HEK293T (cell line): ENCODE data around the gene RASA3.

Experiments
- ARNT ChIP-seq: fragments of 450-650 bp; IDR thresholded peaks from 2 replicates; pipeline ENCODE4 v1.6.1; 2017; ENCODE audit warnings: mild to moderate bottlenecking
- BHLHE40 ChIP-seq: fragments of 450-650 bp; IDR thresholded peaks from 2 replicates; pipeline ENCODE4 v1.6.1; 2016; ENCODE audit warnings: mild to moderate bottlenecking, moderate library complexity, borderline replicate concordance
- ELF4 ChIP-seq: fragments of 450-650 bp; IDR thresholded peaks from 2 replicates; pipeline ENCODE4 v1.6.1; 2017; ENCODE audit warnings: antibody characterized with exemption
- FOXA1 ChIP-seq: fragments of 450-650 bp; IDR thresholded peaks from 2 replicates; pipeline ENCODE4 v1.6.1; 2016; ENCODE audit warnings: mild to moderate bottlenecking
- FOXK2 ChIP-seq: fragments of 450-650 bp; IDR thresholded peaks from 2 replicates; pipeline ENCODE4 v1.6.1; 2016; ENCODE audit warnings: mild to moderate bottlenecking
- L3MBTL2 ChIP-seq: fragments of 450-650 bp; conservative IDR thresholded peaks from 2 replicates; pipeline ENCODE4 v1.6.1; 2016; ENCODE audit warnings: mild to moderate bottlenecking
- NFRKB ChIP-seq: fragments of 450-650 bp; IDR thresholded peaks from 2 replicates; pipeline ENCODE4 v1.6.1; 2016; ENCODE audit warnings: mild to moderate bottlenecking, moderate library complexity
- PKNOX1 ChIP-seq: fragments of 450-650 bp; IDR thresholded peaks from 2 replicates; pipeline ENCODE4 v1.6.1; 2016
- SP1 ChIP-seq: fragments of 450-650 bp; IDR thresholded peaks from 2 replicates; pipeline ENCODE4 v1.6.1; 2017
- SUZ12 ChIP-seq: fragments of 450-650 bp; IDR thresholded peaks from 2 replicates; pipeline ENCODE4 v1.6.1; 2016; ENCODE audit warnings: mild to moderate bottlenecking
- TARDBP ChIP-seq: fragments of 450-650 bp; IDR thresholded peaks from 2 replicates; pipeline ENCODE4 v1.6.1; 2016
- ZNF384 ChIP-seq: fragments of 450-650 bp; IDR thresholded peaks from 2 replicates; pipeline ENCODE4 v1.6.1; 2016

GRCh38 chr13:114056205-114057013 lies 76.0 kb downstream of the RASA3 start:
- TF ChIP-seq NFRKB = no peak
- TF ChIP-seq FOXK2 = no peak
- TF ChIP-seq ARNT = no peak
- no peak for TF ChIP-seq TARDBP
- TF ChIP-seq BHLHE40 = no peak
- TF ChIP-seq SP1 = no peak
- no peak for TF ChIP-seq L3MBTL2
- TF ChIP-seq SUZ12 = no peak
- no peak for TF ChIP-seq ZNF384
- TF ChIP-seq PKNOX1 = no peak
- TF ChIP-seq FOXA1 = no peak
- TF ChIP-seq ELF4 = no peak
